Prostate gland (tissue), 1 donor: ENCODE results near the gene SLC34A3.

ENCODE experiments used
- POLR2A ChIP-seq: fragments of 450-650 bp; IDR thresholded peaks from one replicate; pipeline ENCODE4 v1.6.1; 2016; ENCODE audit warnings: antibody characterized with exemption, mild to moderate bottlenecking
- POLR2AphosphoS5 ChIP-seq: sonication (generic); formaldehyde crosslinking; IDR thresholded peaks from one replicate; pipeline ENCODE4 v1.6.1; 2017; ENCODE audit warnings: antibody characterized with exemption

GRCh38 chr9:137251490-137252268 is 21.0 kb downstream of the SLC34A3 start:
- no peak for TF ChIP-seq POLR2A
- TF ChIP-seq POLR2AphosphoS5: no peak
